Activated T-helper 1 cell treated with anti-CD3 and anti-CD28 coated beads, Interleukin-12 subunit alpha, Interleukin-12 subunit beta, Interleukin-2, Interleukin-4 antibody, amounts not matched to agents 30 ng/mL and 10 ng/mL and 1 ng/mL, durations not matched to agents 14 hours and 24 hours and 36 hours (primary cell): ENCODE measurements around the gene CATSPERD. TPM values are rescaled to one million over a fixed set of nuclear protein-coding genes. Genes with fewer than 3 reads are reported as not detected.
A peak's percentile ranks its signal among the peaks of the same experiment; 100 is the strongest.

Source experiments
- DNase-seq: peaks from one replicate; pipeline ENCODE4 v3.0.0; 2021; ENCODE audit warnings: low spot score
- H3K27ac Mint-ChIP-seq: one replicate; pipeline ENCODE4 v1.8.0; 2021; ENCODE audit warnings: mild to moderate bottlenecking, mixed read lengths
- H3K27me3 Mint-ChIP-seq: one replicate; pipeline ENCODE4 v1.8.0; 2022; ENCODE audit warnings: mild to moderate bottlenecking, moderate library complexity, mixed read lengths; ENCODE audit not compliant: insufficient read depth
- H3K36me3 Mint-ChIP-seq: one replicate; pipeline ENCODE4 v1.8.0; 2021; ENCODE audit warnings: low read depth, mixed read lengths
- H3K4me1 Mint-ChIP-seq: one replicate; pipeline ENCODE4 v1.8.0; 2021; ENCODE audit warnings: low read depth, mixed read lengths
- H3K4me3 Mint-ChIP-seq: one replicate; pipeline ENCODE4 v1.8.0; 2021; ENCODE audit warnings: mild to moderate bottlenecking, moderate library complexity, mixed read lengths
- H3K9me3 Mint-ChIP-seq: one replicate; pipeline ENCODE4 v1.8.0; 2021; ENCODE audit warnings: mixed read lengths
- intact Hi-C: fragments of 100-400 bp; cut with micrococcal nuclease; formaldehyde crosslinking; loops from one replicate; pipeline ENCODE4 v1.15.1; 2024
- total RNA-seq: library from RNA; stranded (reverse); gene quantifications from 2 replicates; pipeline ENCODE4 v1.2.3, GENCODE V29; 2022

CATSPERD gene
- total RNA-seq, 1 donor from 2014 or later, result not detected

DNA sequence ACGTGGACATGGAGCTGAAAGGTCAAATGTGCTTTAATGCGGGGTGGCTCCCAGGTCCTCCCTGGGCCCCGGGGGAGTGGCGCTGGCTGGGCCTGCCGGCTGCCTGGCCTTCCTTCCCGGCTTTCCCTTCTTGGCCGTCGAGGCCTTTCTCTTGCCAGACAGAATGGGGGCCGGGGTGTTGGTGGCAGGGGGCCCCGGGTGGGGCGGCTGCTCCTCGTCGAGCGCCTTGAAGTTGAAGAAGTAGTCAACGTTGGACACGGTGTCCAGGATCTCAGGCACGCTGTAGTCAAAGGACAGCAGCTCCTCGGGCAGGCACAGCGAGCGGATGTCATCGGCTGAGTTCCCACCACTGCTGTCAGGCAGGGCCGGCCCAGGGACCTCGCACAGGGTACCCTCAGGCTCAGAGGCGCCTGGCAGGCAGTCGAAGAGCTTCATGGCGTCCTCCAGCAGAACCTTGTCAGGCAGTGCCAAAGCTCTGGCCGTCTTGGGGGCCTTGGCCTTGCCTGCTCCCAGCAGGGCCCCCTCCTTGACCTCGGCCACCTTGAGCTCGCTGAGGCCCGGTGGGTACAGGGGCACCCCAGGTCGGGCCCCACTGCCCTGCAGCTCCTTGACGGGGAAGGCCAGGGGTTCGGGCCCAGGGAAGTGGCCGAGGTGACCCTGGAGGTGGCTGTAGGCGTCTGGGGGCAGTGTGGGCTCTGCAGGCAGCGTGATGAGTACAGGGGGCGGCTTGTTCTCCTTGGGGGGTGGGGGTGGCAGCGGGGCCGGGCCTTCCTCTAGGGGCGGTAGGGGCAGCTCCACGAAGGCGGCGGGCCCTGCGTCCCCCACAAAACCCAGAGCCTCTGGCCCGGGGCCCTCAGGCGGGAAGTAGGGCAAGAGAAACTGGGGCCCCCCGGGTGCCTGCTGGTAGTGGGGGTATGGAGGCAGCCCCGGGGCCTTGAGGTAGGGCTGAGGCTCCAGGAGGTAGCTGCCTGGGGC lies 62.8 kb downstream of the CATSPERD start:
- no peak for DNase-seq
- H3K9me3 Mint-ChIP-seq, result no peaks in the 10 kb centered on the region
- no peak overlapping the region for H3K27ac Mint-ChIP-seq
- peaks cover 14% of the 10 kb centered on the region for H3K36me3 Mint-ChIP-seq
- no peak overlapping the region for H3K4me3 Mint-ChIP-seq
- no peaks in the 10 kb centered on the region for H3K27me3 Mint-ChIP-seq
- intact Hi-C loops, result no loop called here
- H3K4me1 Mint-ChIP-seq, result no peaks in the 10 kb centered on the region

DNA sequence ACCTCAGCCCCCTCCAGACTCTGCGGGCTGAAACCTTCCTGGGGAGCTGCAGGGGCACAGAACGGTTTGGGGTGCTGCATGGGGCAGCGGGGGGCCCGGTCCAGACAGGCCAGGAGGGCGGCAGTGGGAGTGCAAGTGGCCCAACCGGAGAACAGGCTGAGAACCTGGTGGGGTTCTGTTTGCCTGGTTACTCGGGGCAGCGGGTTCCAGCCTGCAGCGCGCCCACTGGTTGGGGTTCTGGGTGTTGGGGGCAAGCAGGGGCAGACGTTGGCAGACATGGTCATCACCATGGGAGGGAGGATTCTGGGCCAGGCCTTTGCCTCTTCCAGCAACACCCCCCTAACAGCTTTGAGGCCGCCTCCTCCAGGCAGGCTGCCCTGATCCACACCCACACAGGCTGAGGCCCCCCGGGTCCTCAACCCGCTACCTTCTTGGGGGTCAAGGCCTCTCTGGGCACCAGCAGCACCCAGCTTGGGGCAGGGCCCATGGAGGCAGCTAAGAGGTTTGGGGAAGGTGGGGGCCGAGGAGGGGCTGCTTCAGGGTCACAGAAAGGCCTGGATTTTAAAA lies 64.2 kb downstream of the CATSPERD start, which contains the start of gene PRR22:
PRR22 (minus strand) TSS at position 166 of the 567 bp plus-strand sequence; CDS start at position 80, 86 bp downstream.
- H3K27ac Mint-ChIP-seq, result no peak within 1 kb of the TSS
- no peaks in the 10 kb centered on the region for H3K4me1 Mint-ChIP-seq
- H3K27me3 Mint-ChIP-seq, result no peaks in the 10 kb centered on the region
- H3K9me3 Mint-ChIP-seq, result no peaks in the 10 kb centered on the region
- no peak for DNase-seq
- H3K4me3 Mint-ChIP-seq, result no peak within 1 kb of the TSS
- intact Hi-C loops, result no loop called here
- peaks cover 21% of the 10 kb centered on the region for H3K36me3 Mint-ChIP-seq

DNA sequence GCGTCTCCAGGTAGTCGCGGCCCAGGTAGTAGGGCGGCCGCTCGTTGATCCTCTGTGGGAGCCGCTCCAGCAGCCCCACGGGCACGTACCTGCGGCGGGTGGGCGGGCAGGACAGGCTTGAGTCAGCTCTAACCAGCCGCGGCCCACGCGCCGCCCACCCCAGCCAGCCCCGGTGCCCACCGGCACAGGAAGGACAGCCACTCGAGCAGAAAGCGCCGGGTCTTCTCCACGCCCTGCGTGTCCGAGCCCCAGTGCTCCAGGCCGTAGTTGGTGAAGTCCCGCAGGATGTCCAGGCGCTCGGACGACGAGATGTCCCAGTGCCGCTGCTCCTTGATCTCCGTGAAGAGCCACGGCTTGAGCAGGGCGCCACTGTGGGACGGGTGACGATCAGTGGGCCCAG lies 65.0 kb downstream of the CATSPERD start:
- intact Hi-C loops, result no loop called here
- Mint-ChIP-seq H3K4me1 (peaks cover 5% of the 10 kb centered on the region), H3K4me3 (no peak overlapping the region), H3K27me3 (no peaks in the 10 kb centered on the region), H3K36me3 (peaks cover 25% of the 10 kb centered on the region), H3K27ac (no peak overlapping the region), H3K9me3 (no peaks in the 10 kb centered on the region)
- no peak for DNase-seq

DNA sequence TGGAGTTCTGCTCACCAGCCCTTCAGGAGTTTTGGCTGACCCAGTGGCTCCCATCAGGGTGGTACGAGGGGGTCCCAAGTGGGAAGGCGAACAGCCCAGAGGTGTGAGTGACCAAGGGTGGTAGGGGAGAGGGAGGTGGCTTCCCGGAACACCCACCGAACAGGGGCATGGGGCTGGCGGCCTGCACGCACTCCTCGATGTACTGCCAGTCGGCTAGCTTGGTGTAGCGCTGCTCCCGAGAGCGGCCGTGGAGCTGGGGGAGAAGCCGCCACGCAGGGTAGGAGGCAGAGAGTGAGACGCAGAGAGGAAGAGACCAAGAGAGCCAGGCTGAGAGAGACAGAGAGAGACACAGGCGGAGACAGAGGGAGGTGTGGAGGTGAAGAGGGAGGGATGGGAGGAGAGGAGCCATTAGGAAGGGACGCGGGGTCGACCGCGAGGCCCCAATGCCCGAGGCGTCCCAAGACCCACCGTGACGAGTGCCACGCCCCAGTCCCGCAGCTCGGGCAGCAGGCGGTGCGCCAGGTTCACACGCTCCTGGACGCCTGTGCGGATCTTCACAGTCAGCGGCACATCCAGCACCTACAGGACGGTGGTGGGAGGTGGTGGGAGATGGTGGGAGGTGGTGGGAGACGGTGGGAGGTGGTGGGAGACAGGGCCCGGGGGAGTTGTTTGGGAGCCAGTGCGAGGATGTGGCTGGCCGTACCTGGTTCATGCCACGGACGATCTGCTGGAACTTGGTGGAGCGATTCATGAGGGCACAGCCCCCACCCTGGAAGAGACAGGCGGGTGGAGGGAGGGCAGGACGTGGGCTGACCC lies 66.4 kb downstream of the CATSPERD start:
- peaks cover 5% of the 10 kb centered on the region for H3K4me1 Mint-ChIP-seq
- no peak overlapping the region for H3K4me3 Mint-ChIP-seq
- no peaks in the 10 kb centered on the region for H3K9me3 Mint-ChIP-seq
- H3K36me3 Mint-ChIP-seq, result peaks cover 26% of the 10 kb centered on the region
- intact Hi-C loops, result no loop called here
- no peak overlapping the region for H3K27ac Mint-ChIP-seq
- no peak for DNase-seq
- no peaks in the 10 kb centered on the region for H3K27me3 Mint-ChIP-seq

DNA sequence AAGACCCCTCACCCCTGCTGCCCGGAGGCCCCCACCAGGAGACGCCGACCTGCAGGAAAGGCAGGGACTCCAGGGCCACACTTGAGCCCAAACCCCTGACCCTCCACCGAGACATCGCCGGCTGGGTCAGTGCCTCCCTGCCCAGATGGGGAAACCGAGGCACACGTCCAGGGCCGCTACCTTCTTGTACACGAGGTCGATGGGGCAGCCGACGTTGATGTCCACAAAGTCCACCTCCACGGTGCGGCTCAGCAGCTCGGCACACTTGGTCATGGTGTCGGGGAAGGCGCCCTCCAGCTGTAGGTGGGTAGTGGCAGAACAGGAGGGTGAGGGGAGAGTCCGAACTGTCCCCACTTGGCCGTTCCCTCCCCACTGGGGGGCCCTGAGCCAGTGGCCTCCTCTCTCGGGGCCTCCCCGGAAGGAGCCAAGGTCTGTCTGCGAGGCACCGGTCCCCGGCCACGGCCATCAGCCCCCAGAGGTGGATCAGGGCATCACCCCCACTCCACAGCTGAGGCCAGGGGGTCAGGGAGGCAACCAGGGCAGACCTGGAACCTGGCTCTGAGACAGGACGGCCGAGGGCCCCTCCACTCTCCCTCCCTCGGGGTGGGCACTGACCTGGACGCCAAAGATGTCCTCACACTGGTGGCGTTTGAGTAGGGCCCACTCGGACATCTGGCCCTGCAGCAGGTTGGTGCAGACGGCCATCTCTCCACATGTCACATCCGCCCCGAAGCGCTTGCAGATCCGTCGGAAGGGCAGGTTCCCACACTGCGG lies 67.2 kb downstream of the CATSPERD start:
- DNase-seq, result no peak
- H3K4me1 Mint-ChIP-seq, result peaks cover 5% of the 10 kb centered on the region
- peaks cover 26% of the 10 kb centered on the region for H3K36me3 Mint-ChIP-seq
- H3K9me3 Mint-ChIP-seq, result no peaks in the 10 kb centered on the region
- H3K4me3 Mint-ChIP-seq, result no peak overlapping the region
- H3K27me3 Mint-ChIP-seq, result no peaks in the 10 kb centered on the region
- intact Hi-C loops, result no loop called here
- H3K27ac Mint-ChIP-seq, result no peak overlapping the region

DNA sequence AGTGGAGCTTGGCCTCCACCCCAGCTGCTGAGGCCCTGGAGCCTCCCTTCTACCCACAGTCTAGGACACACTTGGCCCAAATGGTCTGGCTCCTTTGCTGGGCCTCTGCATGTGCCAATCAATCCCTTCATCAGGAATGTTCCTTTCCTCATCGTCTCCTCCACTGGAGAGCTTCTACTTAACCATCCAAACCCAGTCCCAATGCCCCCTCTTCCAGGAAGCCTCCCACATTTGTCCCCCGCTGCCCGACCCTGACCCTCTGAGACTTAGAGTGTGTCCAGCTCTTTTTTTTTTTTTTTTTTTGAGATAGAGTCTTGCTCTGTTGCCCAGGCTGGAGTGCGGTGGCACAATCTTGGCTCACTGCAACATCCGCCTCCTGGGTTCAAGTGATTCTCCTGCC lies 68.0 kb downstream of the CATSPERD start:
- H3K4me1 Mint-ChIP-seq, result peaks cover 5% of the 10 kb centered on the region
- H3K9me3 Mint-ChIP-seq, result no peaks in the 10 kb centered on the region
- H3K4me3 Mint-ChIP-seq, result peak overlapping the region; percentile 27
- H3K36me3 Mint-ChIP-seq, result peaks cover 26% of the 10 kb centered on the region
- H3K27me3 Mint-ChIP-seq, result no peaks in the 10 kb centered on the region
- intact Hi-C loops, result no loop called here
- DNase-seq, result no peak
- no peak overlapping the region for H3K27ac Mint-ChIP-seq

DNA sequence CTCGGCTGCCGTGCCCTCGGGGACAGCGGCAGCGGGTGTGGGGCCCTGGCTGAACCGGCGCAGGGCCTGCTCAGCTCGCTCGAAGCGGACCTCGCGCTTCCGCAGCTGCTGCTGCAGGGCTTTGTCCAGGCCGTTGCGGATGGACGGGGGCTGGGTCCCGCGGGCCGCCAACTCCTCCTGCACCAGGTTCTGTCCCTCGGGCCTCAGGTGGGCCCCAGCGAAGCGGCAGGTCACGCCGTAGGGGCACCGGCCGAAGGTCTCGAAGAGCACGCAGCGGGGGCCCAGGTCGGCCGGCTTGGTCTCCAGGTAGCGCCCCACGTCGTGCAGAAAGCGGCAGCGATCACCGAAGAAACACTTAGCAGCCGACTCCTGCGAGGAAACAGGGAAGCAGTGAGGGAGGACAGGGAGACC lies 68.9 kb downstream of the CATSPERD start:
- Mint-ChIP-seq H3K27ac (no peak overlapping the region), H3K36me3 (peaks cover 26% of the 10 kb centered on the region), H3K4me3 (peak overlapping the region; percentile 98), H3K4me1 (peaks cover 5% of the 10 kb centered on the region), H3K27me3 (no peaks in the 10 kb centered on the region), H3K9me3 (no peaks in the 10 kb centered on the region)
- no peak for DNase-seq
- intact Hi-C loops, result no loop called here

DNA sequence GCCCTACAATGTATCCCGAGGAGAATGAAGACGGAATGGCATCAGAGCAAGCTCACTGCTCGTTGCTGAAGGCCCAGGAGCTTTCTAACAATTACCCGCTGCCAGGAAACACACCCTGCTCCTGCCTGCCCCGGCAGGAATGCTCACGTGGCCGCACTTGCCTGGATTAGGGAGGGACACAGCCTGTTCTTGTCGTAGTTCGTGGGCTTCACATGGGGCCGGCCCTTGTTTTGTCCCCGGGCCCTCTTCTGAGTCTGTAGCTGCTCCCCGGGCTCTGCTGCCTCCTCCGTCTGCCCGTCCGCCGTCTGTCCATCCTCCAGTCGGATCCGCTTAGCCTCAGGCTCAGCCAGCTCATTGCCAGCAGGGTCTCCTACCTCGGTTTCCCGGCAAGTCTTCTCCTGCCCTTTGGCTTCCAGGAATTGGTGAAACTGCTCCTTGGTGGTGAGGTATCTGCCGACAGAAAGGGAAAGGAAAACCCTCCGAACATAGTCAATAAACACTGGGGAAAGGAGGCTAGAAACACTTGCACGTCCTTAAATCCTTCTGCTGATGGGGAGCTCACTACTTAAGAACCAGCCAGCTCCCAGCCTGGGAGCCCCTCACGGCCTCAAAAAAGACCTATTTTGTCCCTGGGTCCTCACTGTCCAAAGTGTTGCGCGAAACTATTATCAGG lies 69.6 kb downstream of the CATSPERD start:
- no peaks in the 10 kb centered on the region for H3K27me3 Mint-ChIP-seq
- H3K4me3 Mint-ChIP-seq, result peak overlapping the region; percentile 98
- H3K36me3 Mint-ChIP-seq, result peaks cover 26% of the 10 kb centered on the region
- no peaks in the 10 kb centered on the region for H3K9me3 Mint-ChIP-seq
- intact Hi-C loops, result loop anchor here (1.0 to 2.0 kb wide), 7 partner anchors 14 to 583 kb away; partner anchors contain the start of genes ALKBH7, CATSPERD, LONP1 and RANBP3
- peaks cover 5% of the 10 kb centered on the region for H3K4me1 Mint-ChIP-seq
- no peak for DNase-seq
- peak overlapping the region; percentile 100 for H3K27ac Mint-ChIP-seq

DNA sequence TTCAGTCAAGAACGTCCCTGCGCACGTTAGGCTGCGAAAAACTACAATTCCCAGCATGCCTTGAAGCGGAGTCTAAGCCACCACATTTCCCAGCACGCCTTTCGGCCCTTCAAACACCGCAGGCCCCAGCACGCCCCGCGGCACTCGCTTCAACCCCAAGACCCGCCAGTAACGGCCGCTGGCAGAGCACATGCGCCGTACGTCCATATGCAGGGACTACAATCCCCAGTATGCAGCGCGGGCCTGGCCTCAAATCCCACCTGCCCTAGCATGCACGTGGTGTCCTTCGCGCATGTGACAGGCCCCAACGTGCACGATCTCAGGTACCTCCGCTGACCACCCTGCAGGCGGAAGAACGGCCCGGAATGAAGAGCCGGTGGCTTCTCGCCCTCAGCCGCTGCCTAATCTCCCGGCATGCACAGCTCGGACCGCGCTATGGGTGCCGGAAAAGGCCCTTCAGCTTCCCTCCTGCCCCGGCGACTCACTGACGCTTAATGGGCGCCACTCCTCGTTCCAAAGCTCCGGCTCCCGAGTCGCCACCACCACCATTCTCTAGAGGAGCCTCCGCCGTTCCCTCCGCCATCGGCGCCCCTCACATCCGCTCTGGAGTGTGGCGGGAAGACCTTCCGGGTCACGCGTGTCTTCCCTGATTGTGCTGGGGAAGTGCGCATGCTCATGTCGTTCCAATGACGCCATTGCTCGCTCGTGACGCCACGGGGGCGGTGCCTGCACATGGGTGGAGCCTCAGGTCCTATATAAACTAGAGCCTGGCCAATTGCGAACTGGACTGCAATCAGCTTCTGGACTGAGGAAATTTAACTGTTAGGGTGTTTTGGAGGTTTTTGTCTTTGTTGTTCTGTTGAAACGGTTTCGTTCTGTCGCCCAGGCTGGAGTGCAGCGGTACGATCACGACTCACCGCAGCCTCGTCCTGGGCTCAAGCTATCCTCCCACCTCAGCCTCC lies 70.4 kb downstream of the CATSPERD start, which contains the start of gene DUS3L:
DUS3L (minus strand) TSS at position 605 of the 962 bp plus-strand sequence; CDS start at position 583, 22 bp downstream.
- H3K4me3 Mint-ChIP-seq, result peak within 1 kb of the TSS; percentile 98
- no peaks in the 10 kb centered on the region for H3K9me3 Mint-ChIP-seq
- DNase-seq, result peak; percentile 95
- peak within 1 kb of the TSS; percentile 100 for H3K27ac Mint-ChIP-seq
- H3K27me3 Mint-ChIP-seq, result no peaks in the 10 kb centered on the region
- intact Hi-C loops, result loop anchor here (1.0 to 2.0 kb wide), 11 partner anchors 13 to 1000 kb away; partner anchors contain the start of genes ALKBH7, CATSPERD, CLPP and FEM1A
- H3K36me3 Mint-ChIP-seq, result peaks cover 25% of the 10 kb centered on the region
- peaks cover 5% of the 10 kb centered on the region for H3K4me1 Mint-ChIP-seq

DNA sequence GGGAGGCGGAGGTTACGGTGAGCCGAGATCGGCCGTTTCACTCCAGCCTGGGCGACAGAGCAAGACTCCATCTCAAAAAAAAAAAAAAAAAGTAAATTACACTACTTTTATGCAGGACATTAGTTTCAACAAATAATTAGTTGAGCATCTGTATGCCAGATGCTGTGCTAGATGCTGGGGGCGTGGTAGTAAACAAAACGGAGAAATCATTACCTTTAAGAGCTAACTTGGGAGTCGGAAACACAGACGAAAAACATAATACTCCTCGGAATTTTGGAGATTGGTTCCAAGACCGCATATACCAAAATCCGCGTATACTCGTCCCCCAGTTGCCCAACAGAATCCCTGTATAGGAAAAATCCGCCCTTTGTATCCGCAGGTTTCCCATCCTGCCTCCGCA lies 71.8 kb downstream of the CATSPERD start:
- Mint-ChIP-seq H3K4me1 (peaks cover 5% of the 10 kb centered on the region), H3K27me3 (no peaks in the 10 kb centered on the region), H3K27ac (no peak overlapping the region), H3K36me3 (peaks cover 15% of the 10 kb centered on the region), H3K9me3 (no peaks in the 10 kb centered on the region), H3K4me3 (no peak overlapping the region)
- DNase-seq, result no peak
- intact Hi-C loops, result no loop called here

DNA sequence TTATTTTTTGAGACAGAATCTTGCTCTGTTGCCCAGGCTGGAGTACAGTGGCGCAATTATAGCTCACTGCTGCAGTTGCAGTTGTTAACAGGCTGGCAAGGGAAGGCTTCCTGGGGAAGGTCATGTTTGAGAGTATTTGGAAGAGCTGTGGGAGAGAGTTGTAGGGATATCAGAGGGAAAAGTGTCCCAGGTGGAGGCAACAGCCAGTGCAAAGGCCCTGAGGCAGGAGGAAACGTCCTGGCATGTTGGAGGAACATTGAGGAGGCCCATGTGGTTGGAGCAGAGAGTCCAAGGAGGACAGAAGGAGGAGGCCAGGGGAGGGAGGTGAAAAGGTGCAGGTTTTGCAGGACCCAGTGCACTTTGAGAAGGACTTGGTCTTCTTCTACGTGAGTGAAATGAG lies 72.8 kb downstream of the CATSPERD start:
- Mint-ChIP-seq H3K9me3 (no peaks in the 10 kb centered on the region), H3K27ac (no peak overlapping the region), H3K36me3 (peaks cover 12% of the 10 kb centered on the region), H3K27me3 (no peaks in the 10 kb centered on the region), H3K4me1 (peaks cover 5% of the 10 kb centered on the region), H3K4me3 (no peak overlapping the region)
- no peak for DNase-seq
- intact Hi-C loops, result no loop called here
